Prostate gland (tissue), 2 donors: ENCODE results near the gene ANKRD63.

Experiments
- CTCF ChIP-seq, 4 experiments: fragments of 200-600 bp in 2 of 4; fragments of 450-650 bp in 2 of 4; sonication (generic) in 2 of 4; IDR thresholded peaks; 1 replicate in 3 of 4; 2 replicates in 1 of 4; pipeline ENCODE4 v1.5.1; 2016 to 2019; ENCODE audit warnings: antibody characterized with exemption in 4 of 4, mild to moderate bottlenecking in 2 of 4, moderate library complexity in 2 of 4
- POLR2A ChIP-seq: fragments of 450-650 bp; IDR thresholded peaks from one replicate; pipeline ENCODE4 v1.6.1; 2016; ENCODE audit warnings: antibody characterized with exemption, mild to moderate bottlenecking
- POLR2AphosphoS5 ChIP-seq: sonication (generic); formaldehyde crosslinking; IDR thresholded peaks from one replicate; pipeline ENCODE4 v1.6.1; 2017; ENCODE audit warnings: antibody characterized with exemption

GRCh38 chr15:40290918-40291574 lies 8.2 kb upstream of the ANKRD63 start:
- no peak for TF ChIP-seq CTCF (IDR thresholded peaks at IDR 0.05)
- TF ChIP-seq POLR2AphosphoS5, result no peak
- TF ChIP-seq POLR2A, result no peak
